GM21390 (cell line): ENCODE results near the gene SLC13A3.

Experiments used
- ATAC-seq: cut with Tn5 transposase; IDR thresholded peaks from one replicate; pipeline ENCODE4 v1.9.1; 2021; ENCODE audit not compliant: unreplicated experiment

SLC13A3 gene

DNA sequence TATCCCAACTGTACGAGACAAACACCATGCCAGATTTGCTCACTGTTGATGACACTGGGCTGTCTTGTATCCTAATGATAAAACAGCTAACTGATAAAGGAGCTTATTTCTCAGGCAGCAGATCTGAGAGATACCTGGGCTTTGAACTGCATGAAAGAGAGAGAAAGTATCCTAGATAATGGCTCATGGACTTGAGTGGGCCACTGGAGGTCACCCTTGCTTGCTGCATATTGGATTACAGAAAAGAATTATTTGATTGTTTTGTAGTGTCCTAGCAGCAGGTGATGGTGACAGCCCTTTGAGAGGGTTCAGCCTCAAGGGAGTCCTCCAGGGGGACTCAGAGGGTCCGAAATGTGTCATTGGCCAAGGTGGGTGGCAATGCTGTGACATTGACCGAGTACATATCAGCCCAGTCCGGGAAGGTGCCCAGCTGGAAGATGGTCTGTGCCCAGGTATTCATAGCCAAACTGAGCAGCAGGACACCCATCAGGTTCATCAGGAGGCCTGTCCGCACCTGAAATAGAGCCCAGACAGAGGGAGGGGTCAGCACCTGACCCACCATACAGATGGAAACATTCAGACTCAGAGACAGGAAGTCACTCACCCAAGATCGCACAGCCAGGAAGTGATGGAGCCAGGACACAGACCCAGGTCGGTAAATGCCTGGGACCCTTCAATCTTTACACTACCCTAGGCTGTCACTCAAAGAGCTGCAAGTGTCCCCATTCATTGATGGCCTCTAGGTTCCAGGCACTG lies 91.4 kb downstream of the SLC13A3 start:
- no peak for ATAC-seq

DNA sequence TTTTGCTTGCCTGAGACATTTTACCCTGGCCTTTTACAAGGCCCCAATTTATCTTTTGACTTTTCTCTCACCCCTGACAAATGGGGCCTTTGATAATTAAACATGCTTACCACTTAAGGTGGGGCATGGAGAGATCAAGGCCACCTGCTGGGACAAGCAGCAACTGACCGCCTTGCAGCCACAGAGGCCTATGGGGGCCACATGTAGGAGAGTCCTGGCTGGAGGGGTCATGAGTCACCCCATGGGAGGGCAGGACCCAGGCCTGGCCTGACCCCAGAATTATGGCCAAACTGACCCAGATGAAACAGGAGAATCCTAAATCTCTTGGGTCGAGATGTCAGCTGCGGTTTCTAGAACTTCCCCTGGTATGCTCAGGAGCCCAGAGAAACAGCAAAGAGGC lies 92.3 kb downstream of the SLC13A3 start:
- ATAC-seq: no peak

DNA sequence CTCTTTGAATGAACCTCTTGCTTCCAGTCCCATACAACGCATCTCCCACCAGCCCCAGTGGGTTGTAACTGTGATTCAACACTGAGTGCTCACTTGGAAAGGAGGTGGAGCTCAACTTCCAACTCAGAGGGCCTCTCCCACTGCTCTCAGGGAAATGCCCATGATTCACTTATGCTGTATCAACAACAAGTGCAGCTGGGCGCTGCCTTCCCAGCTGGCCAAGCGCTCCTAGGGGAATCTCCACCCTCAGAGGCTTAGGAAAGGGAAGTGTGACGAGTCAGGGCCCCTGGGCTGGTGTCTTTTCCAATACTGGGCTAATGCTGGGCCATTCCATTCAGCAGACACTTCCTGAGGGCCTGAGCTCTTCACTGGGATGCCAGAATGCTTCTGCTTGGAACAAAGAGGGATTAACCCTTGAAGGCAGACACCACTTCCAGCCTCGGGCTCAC lies 92.7 kb downstream of the SLC13A3 start:
- ATAC-seq: no peak

DNA sequence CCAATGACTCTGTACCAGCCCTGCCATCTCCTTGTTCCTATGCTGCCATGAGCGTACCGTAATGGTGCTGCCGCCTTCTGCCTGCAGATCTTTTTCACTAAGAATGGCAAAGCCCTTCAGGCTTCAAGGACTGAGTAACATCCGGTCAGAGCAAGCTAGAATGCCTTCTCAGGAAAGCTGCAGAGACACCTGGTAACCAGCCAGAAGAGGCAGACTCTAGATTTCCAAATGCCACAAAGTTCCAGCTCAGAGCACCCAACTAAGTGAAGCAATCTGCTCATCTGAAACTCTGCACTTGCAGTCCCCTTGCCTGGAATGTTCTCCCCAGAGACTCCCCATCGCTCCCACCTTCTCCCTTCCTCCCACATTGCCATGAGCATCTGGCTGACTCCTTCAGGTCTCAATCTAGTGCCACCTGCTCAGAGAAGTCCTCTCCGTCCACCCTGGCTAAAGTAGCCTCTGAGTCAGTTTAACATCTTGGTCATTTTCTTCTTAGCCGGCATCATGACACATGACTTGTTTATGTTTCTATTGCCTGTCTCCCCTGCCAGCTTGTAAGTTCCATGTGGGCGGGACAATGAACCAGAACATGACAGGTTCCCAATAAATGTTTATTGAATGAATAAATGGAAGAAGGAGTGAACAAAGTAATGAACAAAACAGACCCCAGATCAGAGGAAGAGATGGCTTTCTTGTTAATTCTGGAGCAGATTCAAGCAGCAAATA lies 93.9 kb downstream of the SLC13A3 start:
- no peak for ATAC-seq

DNA sequence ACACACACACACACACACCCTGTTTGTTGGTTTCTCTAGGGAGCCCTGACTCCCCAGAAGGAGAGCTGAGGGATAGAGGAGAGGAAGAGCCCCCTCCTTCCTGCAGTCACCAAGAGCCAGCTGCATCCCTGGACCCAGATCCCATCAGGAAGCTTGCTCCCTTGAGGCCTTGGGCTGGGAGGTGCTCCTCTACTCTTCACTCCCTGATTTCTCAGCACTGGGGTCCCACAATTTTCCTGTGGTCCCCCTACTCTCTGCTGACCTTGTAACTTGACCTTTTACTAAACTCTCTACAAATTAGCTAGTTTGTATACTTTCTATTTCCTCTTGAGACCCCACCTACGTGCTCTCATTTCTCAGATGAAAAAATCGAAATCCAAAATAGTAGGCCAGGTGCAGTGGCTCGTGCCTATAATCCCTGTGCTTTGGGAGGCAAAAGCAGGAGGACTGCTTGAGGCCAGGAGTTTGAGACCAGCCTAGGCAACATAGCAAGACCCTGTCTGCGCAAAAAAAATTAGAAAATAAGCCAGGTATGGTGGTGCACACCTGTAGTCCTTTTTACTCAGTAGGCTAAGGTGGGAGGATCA lies 95.8 kb downstream of the SLC13A3 start:
- ATAC-seq: no peak

DNA sequence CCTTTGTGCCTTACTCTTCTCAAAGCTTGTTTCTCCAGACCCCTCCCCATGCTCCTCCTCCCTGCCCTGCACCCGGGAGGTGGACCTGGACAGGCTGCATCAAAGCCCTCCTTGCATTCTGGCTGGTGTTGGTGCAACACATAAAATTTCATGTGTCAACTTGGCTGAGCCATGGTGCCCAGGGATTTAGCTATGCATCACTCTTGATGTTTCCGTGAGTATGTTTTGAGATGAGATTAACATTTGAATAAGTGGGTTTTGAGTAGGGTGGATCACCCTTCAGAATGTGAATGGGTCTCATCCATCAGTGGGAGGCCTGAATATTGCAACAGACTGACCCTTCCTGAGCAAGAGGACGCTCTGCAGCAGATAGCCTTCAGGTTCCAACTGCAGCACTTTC lies 96.4 kb downstream of the SLC13A3 start:
- ATAC-seq: no peak

DNA sequence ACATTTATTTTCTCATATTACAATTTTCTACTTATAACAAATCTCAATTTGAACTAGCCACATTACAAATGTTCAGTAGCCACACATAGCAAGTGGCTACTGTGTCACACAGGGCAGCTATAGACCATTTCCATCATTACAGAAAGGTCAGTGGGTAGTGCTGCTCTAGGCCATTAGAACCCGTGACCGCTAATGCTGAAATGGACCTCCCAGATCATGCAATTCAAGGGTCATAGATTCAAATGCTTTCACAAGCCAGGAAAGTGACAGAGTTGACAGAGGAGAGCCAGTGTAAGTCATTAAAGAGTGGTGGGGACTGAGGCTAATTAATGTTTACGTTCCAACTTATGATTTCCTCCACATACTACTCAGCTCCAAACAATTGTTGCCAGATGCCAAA lies 97.3 kb downstream of the SLC13A3 start:
- ATAC-seq: no peak

DNA sequence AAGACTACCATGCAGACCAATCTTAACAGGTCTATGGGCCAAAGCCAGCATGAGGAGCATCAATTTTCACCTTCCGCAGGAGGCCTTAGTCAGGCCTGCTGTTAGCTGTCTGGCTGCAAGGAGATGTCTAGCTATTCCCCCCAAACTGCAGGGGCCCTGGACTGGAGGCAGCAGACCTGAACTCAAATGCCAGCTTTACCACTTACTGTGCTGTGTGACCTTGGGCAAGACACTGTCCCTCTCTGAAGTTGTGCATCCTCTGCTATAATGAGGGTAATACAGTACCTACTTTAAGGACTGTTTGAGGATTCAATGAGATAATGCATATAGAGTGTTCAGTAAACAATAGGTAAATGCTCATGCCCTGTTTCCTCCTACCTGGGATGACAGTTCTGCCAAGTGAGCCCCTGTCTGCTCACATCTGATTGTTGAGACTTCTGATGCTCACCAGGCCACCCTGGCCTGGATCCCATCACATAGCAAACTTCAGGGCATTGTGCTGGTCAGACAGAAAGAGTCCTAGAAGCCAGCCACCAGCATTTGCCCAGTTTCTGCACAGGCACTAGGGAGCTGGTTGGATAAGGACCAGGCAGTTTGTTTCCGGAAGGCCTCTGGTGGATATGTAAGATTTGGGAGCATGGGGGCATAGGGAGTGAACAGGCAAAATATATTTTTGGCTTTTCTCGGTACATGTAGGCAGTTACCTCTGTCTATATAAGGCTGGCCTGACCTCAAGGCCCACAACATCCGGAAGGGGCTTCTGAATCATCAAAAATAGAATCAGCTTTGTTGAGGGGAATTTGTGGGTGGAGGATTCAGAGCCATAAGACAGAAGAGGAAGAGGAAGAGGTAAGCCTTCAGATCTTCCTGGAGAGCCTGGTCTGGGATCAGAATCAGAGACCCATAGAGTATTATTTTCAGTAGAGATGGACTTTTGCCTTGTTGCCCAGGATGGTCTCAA lies 98.5 kb downstream of the SLC13A3 start:
- ATAC-seq: peak; percentile 76

DNA sequence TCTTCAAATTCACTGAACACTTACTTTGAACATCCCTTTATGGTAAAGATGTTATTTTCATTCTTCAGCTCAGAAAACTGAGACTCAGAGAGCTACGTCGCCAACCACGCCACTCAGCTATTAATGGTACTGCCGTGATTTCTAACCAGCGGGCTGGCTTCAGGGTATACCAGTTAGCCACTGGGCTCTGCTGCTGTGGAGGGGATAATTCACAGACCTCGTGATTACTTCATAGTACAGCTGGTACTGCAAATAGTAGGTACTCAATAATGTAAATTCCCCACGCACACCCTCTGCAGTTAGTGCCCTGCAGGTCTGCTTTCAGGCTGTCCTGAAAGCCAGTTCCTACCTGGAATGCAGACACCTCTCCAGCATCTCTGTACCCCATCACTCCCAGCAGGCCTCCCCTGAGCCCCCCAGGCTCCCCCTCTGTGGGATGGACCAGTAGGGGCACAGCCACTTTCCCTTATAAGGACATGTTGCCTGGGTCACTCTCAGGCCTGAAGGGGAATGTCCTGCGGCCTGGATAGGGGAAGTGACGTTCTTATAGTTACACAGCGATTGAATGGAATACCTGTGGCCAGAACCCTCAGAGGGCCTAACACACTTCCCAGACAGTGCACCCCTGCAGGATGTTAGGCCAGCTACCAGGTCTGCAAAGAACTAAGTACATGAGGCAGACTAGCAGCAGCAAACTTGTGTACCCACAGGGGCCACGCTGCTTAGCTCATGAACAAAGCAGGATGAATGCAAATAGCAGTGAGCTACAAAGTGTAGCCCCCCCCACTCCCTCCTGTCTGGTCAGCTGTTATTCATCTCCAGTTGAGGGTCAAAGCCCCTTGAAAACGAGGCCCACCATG lies 99.5 kb downstream of the SLC13A3 start:
- ATAC-seq: no peak

DNA sequence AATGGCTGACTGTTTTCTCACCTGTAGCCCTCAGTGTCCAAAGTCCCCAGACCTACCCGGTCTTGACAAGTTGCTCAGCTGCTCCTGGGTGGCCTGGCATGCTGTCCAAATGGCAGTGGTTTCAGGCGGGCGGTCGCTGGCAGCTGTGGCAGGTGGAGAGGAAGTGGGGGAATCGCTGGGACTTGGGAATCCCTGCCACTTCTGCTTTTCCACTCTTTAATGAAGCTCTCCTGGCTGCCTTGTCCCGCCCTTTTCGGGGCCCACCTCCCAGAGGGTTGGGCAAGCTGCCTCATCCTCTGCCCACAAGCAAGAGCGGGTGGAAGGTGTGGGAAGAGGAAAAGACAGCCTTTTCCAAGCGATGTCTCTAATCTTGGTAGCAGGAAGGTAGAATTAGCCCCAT lies 100.8 kb downstream of the SLC13A3 start, which contains the start of gene OCSTAMP:
Gene OCSTAMP, minus strand, starts transcription at position 194 of the 400 bp plus-strand sequence. Its CDS starts 94 bp downstream, at position 100.
- no peak for ATAC-seq

DNA sequence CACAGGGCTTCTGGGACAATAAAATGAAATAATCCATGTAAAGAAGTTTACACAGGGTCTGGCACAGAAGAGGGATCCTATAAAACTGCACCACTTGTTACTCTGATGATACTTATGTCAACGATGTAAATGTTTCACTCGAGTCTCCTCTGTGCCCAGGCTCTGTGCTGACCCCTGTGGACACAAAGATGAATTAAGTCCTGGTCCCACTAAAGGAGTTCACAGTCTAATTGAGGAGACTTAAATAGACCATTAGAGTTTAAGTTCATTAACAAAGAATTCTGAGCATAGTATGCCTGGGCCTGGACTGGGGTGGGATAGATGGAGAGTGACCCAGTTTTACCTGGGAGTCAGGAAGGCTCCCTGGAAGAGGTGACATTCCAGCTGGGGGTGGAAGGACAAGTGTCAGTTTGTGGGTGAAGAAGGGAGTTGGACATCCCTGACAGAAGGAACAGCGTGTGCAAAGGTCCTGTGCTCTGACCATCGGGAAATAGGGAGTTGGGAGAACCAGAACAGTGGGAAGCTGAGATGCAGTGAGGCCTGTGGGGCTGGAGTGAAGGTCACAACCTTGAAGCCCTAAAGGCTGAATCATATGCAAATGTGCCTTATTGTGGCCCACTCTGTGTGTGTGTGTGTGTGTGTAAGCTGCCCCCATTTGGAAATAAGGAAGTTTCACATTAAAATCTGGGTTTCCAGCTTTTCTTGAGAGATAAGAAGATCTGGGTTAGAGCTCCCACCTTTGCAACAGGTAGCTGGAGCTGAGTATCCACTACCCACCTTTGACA lies 101.9 kb downstream of the SLC13A3 start:
- ATAC-seq: no peak

DNA sequence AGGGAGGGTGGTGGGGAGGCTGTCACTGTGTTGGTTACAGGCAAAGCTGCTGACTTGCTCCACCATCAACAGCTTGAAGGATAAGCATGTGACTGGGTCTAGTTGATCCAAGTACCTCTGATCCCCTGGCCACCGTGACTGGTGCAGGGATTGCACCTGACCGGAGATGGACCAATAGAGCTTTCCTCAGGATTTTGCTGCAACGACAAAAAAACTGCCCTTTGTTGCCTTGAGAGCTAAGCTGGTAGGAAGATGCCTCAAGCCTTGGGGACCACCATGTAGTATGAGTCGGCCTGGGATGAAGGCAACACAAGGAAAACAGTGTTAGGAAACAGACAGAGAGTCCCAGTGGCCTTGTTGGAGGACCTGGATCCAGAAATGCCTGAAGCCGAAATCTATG lies 102.6 kb downstream of the SLC13A3 start:
- ATAC-seq: no peak

DNA sequence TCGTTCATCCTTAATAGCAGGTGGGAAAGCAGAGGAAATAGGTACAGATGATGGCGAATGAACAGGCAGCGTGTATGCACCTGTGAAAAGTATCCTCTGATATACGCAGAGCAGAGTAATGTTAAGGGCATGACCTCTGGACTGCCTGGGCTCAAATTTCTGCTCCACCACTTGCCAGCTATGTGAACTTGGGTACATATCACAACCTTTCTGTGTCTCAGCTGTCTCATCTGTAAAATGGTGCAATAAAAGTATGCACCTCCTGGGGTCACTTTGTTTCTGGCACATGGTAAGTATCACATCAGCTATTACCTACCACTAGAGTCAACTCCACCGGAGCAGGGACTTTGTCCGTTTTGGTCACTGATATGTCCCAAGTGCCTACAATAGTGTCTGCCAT lies 103.3 kb downstream of the SLC13A3 start:
- no peak for ATAC-seq

DNA sequence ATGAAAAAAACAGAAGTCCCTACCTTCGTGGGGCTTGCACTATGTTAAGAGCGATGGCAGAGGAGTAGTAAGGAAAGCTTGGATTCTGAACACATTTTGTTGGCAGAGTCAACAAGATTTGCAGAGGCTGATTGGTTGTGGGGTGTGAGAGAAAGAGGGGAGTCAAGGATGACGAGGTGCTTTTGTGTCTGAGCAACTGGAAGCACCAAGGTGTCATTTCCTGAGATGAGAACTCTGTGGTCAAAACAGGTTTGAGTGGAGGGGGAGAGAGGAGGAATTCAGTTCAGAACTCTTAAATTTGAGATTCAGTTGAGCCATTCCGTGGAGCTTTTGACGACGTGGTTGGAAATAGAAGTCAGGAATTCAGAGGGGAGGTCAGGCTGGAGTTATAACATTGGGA lies 104.3 kb downstream of the SLC13A3 start:
- no peak for ATAC-seq

DNA sequence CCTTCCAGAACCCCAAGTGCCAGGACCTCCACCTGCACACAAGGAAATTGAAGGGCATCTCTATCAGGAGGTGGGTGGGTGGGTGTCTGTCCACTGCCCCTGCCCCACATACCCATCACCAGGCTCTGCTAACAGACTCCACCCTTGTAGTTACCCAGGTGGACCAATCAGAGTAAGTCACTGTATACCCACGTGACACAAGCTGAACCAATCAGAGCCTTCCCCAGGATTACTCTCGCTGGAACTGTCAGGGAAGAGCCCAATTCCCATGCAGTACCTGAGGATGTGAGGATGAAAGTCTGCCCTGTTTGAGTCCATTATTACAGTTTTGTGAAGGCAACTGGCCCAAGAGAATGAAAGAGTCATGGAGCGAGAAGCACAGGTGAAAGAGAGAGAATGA lies 105.0 kb downstream of the SLC13A3 start:
- ATAC-seq: no peak

DNA sequence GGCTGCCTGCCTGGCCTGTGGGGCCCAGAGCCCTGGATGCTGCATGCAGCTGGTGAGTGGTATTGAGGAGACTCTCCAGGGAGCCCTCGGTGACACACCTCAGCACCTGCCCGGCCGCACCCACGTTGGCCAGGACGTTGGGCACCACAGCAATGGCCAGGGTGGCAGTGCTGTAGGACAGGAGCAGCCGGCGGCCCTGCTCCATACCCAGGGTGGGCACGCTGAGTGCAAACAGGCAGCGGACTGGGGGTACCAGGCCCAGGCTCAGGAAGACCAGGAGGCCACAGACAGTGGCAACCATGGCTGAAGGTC lies 105.5 kb downstream of the SLC13A3 start:
- no peak for ATAC-seq

DNA sequence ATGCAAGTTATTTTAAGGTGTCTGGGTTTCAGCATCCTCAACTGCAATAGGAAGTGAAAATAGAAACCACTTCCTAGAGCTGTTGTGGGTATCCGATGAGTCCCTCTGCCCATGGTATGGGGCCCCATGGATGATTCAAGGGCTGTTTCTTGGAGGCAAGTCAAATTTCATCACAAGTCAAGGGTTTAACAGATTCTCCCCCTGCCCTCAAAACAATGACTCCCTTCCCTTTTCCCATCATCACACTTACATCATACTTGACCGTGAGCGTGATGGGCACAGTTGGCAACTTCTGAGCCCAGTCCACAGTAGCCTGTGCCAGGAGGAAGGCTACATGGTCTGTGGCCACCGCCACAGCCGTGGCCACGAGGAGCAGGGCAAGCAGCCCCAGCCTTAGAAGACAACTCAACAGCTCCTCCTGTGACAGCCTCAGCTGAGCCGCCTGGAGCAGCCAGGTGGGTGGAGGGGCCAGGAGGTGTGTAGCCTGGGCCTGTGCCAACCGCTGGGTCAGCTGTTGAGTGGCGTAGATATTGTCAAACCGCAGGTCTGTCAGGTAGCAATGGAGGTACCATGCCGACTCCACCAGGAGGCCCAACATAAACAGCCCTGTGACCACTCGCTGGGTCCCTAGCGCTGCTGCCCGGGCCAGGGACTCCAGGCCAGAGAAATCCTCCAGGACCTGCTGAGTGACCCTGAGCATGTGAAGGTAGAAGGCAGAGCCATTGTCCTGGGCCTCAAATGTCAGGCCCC lies 106.0 kb downstream of the SLC13A3 start:
- no peak for ATAC-seq

DNA sequence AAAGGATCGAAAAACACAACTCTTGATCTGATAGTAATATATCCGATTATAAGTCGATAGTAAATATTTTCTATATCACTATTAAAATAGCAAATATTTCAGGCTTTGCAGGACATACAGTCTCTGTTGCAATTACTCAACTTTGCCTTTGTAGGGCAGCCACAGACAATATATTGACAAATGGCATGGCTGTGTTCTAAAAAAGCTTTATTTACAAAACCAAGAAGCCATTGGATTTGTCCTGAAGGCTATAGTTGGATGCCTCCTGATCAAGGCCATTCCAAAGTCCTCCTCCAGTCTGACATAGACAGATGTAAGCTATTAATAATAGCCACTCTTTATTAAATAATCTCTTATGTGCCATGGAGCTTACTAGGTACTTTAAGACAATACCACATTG lies 106.7 kb downstream of the SLC13A3 start:
- no peak for ATAC-seq

DNA sequence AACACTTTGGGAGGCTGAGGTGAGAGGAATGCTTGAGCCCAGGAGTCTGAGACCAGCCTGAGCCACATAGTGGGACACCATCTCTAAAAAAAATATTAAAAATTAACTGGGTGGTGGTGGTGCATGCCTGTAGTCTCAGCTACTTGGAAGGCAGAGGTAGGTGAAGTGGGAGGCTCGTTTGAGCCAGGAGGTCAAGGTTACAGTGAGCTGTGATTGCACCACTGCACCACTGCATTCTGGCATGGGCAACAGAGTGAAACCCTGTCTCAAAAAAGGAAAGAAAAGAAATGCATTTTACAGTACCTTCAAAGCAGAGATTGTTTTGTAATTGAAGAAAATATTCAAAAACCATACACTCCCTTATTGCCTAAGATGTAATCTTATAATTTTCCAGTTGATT lies 107.3 kb downstream of the SLC13A3 start:
- ATAC-seq: no peak
